ENCODE measurements around the gene BEST2. TPM values are rescaled to one million over a fixed set of nuclear protein-coding genes. Genes with fewer than 3 reads are reported as not detected.

BEST2 gene
- total RNA-seq, 2 donors from 2014 or later: 0.91 TPM; not detected in 1

GRCh38 chr19:12783291-12783848 lies 31.8 kb downstream of the BEST2 start:
- intact Hi-C loops (cut with DNase I): no loop called here
- no peaks in the 10 kb centered on the region for H3K9me3 ChIP-seq
- H3K27me3 ChIP-seq (replicated peaks; ENCODE audit: insufficient read depth): no peaks in the 10 kb centered on the region
- no peaks in the 10 kb centered on the region for H3K36me3 ChIP-seq
- TF ChIP-seq POLR2A (IDR thresholded peaks at IDR 0.05) (no peak), POLR2AphosphoS5 (IDR thresholded peaks at IDR 0.05) (no peak), CTCF (IDR thresholded peaks at IDR 0.05) (no peak)
- 9% methylated on average over 16 of the region's 16 CpGs for WGBS
- peak overlapping the region; percentile 100 for H3K27ac ChIP-seq
- peak overlapping the region in 1 of 2 donors; percentile 47 for H3K4me3 ChIP-seq
- peaks cover 52% of the 10 kb centered on the region for H3K4me1 ChIP-seq (replicated peaks)
- DNase-seq (ENCODE audit: low spot score): no peak

GRCh38 chr19:12783849-12784393 lies 32.3 kb downstream of the BEST2 start:
- intact Hi-C loops (cut with DNase I): no loop called here
- WGBS: 14% methylated on average over 18 of the region's 19 CpGs

GRCh38 chr19:12784394-12784870 lies 32.8 kb downstream of the BEST2 start:
- TF ChIP-seq POLR2A (IDR thresholded peaks at IDR 0.05) (no peak), POLR2AphosphoS5 (IDR thresholded peaks at IDR 0.05) (no peak), CTCF (IDR thresholded peaks at IDR 0.05) (no peak)
- no peaks in the 10 kb centered on the region for H3K9me3 ChIP-seq
- 53% methylated on average over 10 of the region's 10 CpGs for WGBS
- H3K27me3 ChIP-seq (replicated peaks; ENCODE audit: insufficient read depth): no peaks in the 10 kb centered on the region
- no peak overlapping the region for H3K4me3 ChIP-seq
- H3K4me1 ChIP-seq (replicated peaks): peaks cover 62% of the 10 kb centered on the region
- DNase-seq (ENCODE audit: low spot score): no peak
- no peaks in the 10 kb centered on the region for H3K36me3 ChIP-seq
- peak overlapping the region; percentile 100 for H3K27ac ChIP-seq
- intact Hi-C loops (cut with DNase I): no loop called here

More at GRCh38 chr19:12783849-12784393, 32.3 kb downstream of the BEST2 start:
- peak overlapping the region; percentile 100 for H3K27ac ChIP-seq
- DNase-seq (ENCODE audit: low spot score): peak; percentile 43
- H3K4me3 ChIP-seq: no peak overlapping the region
- peak; percentile 38 for TF ChIP-seq POLR2AphosphoS5 (IDR thresholded peaks at IDR 0.05)
- no peak for TF ChIP-seq POLR2A (IDR thresholded peaks at IDR 0.05)
- no peak for TF ChIP-seq CTCF (IDR thresholded peaks at IDR 0.05)
- H3K4me1 ChIP-seq (replicated peaks): peaks cover 57% of the 10 kb centered on the region
- no peaks in the 10 kb centered on the region for H3K9me3 ChIP-seq
- no peaks in the 10 kb centered on the region for H3K27me3 ChIP-seq (replicated peaks; ENCODE audit: insufficient read depth)
- H3K36me3 ChIP-seq: no peaks in the 10 kb centered on the region

- Histone ChIP-seq H3K4me3 (no peak overlapping the region), H3K4me1 (replicated peaks) (peaks cover 62% of the 10 kb centered on the region)
- peak; percentile 43 for DNase-seq (ENCODE audit: low spot score)
Observed at GRCh38 chr19:12784871-12785430, 33.4 kb downstream of the BEST2 start.

More at GRCh38 chr19:12784871-12785430, 33.4 kb downstream of the BEST2 start:
- TF ChIP-seq CTCF (IDR thresholded peaks at IDR 0.05) (no peak), POLR2A (IDR thresholded peaks at IDR 0.05) (no peak), POLR2AphosphoS5 (IDR thresholded peaks at IDR 0.05) (peak; percentile 10)
- Histone ChIP-seq H3K27me3 (replicated peaks; ENCODE audit: insufficient read depth) (no peaks in the 10 kb centered on the region), H3K27ac (peak overlapping the region; percentile 100), H3K36me3 (no peaks in the 10 kb centered on the region), H3K9me3 (no peaks in the 10 kb centered on the region)
- WGBS: 45% methylated on average over 5 of the region's 5 CpGs
- intact Hi-C loops (cut with DNase I): no loop called here
